K562 (cell line): ENCODE results near the gene GPR162. TPM values are rescaled to one million over a fixed set of nuclear protein-coding genes. Genes with fewer than 3 reads are reported as not detected.

Experiments
- ATAC-seq: fragments of 200-7000 bp; cut with Tn5 transposase; 3 replicates; pipeline ENCODE4 v1.9.1; 2020; ENCODE audit warnings: moderate library complexity
- BruUV-seq: library from RNA; stranded (reverse); fragments of 400-500 nt; replicated peaks from 2 replicates; lab custom pipeline; 2021; lab: Mats Ljungman, UMichigan
- CTCF ChIA-PET: fragments of 300-600 bp; formaldehyde crosslinking; extraction: SDS; loops from one replicate; lab custom pipeline; 2021; ENCODE audit warnings: low intra/inter-chr PET ratio; lab: Yijun Ruan, JAX
- POLR2A ChIA-PET: fragments of 300-600, 350-650 bp; sonication (Branson Sonifier 250); formaldehyde crosslinking; extraction: SDS; loops from one replicate; lab custom pipeline; 2021; ENCODE audit warnings: antibody characterized with exemption, inconsistent platforms; lab: Yijun Ruan, JAX
- DNase-seq, 4 experiments: peaks; one replicate each; pipeline versions ENCODE4 v3.0.0 to v3.0.0-alpha.2; 2011 to 2018; ENCODE audit warnings: low spot score in 3 of 4, mixed read lengths in 3 of 4; ENCODE audit errors: extremely low read depth in 1 of 4
- FAIRE-seq: peaks from 2 replicates; lab custom pipeline; 2011; peaks lifted over from hg19 to GRCh38; lab: Jason Lieb, UNC
- H2AFZ ChIP-seq: 2 replicates; pipeline ENCODE4 v1.6.0; 2011; ENCODE audit warnings: low read depth, low read length, control low read depth, inconsistent platforms
- H3K27ac ChIP-seq: fragments of 200-600 bp; 3 replicates; pipeline ENCODE4 v1.8.0; 2011; ENCODE audit warnings: low read depth, mild to moderate bottlenecking, control low read depth, inconsistent platforms, low read length, moderate library complexity, mixed read lengths; ENCODE audit errors: extremely low read depth
- H3K27me3 ChIP-seq, 2 experiments: fragments of 300-600 bp in 1 of 2; 2 replicates in 1 of 2; 3 replicates in 1 of 2; pipeline versions ENCODE4 v1.6.0 to v1.8.0; 2011; ENCODE audit warnings: inconsistent platforms in 2 of 2, low read length in 2 of 2, mild to moderate bottlenecking in 1 of 2, mixed read lengths in 1 of 2, moderate library complexity in 1 of 2; ENCODE audit not compliant: control insufficient read depth in 2 of 2, insufficient read depth in 2 of 2
- H3K36me3 ChIP-seq: fragments of 300-600 bp; 3 replicates; pipeline ENCODE4 v1.8.0; 2011; ENCODE audit warnings: mild to moderate bottlenecking, low read length, inconsistent platforms; ENCODE audit not compliant: control insufficient read depth, insufficient read depth
- H3K4me1 ChIP-seq, 2 experiments: fragments of 200-600 bp in 1 of 2; replicated peaks in 1 of 2; 2 replicates in 1 of 2; 3 replicates in 1 of 2; pipeline versions ENCODE4 v1.5.1 to v1.8.0; 2011; ENCODE audit warnings: inconsistent platforms in 2 of 2, low read length in 2 of 2, mild to moderate bottlenecking in 1 of 2, mixed read lengths in 1 of 2, moderate library complexity in 1 of 2; ENCODE audit not compliant: control insufficient read depth in 2 of 2, insufficient read depth in 2 of 2
- H3K4me2 ChIP-seq: 2 replicates; pipeline ENCODE4 v1.6.1; 2011; ENCODE audit warnings: low read length, control low read depth, inconsistent platforms, mixed read lengths; ENCODE audit not compliant: insufficient read depth
- H3K4me3 ChIP-seq: fragments of 200-600 bp; sonication (generic), shearing (Covaris generic); 2 replicates; pipeline ENCODE4 v1.5.1; 2016; ENCODE audit warnings: control low read depth, inconsistent platforms
- H3K79me2 ChIP-seq: fragments of 200-600 bp; 3 replicates; pipeline ENCODE4 v1.8.0; 2011; ENCODE audit warnings: low read length, inconsistent platforms; ENCODE audit not compliant: control insufficient read depth, insufficient read depth
- H3K9ac ChIP-seq, 2 experiments: 2 replicates each; pipeline versions ENCODE4 v1.6.0 to v1.6.1; 2011; ENCODE audit warnings: low read depth in 2 of 2, low read length in 2 of 2, control low read depth in 1 of 2, inconsistent platforms in 1 of 2, mild to moderate bottlenecking in 1 of 2, mixed read lengths in 1 of 2; ENCODE audit not compliant: insufficient read depth in 1 of 2
- H3K9me1 ChIP-seq: one replicate; pipeline ENCODE4 v1.6.0; 2011; ENCODE audit warnings: inconsistent platforms, mild to moderate bottlenecking, low read length, moderate library complexity; ENCODE audit not compliant: control insufficient read depth, insufficient read depth
- H3K9me3 ChIP-seq: replicated peaks from 2 replicates; pipeline ENCODE4 v1.5.1; 2011; ENCODE audit warnings: low read depth, low read length, inconsistent platforms; ENCODE audit not compliant: control insufficient read depth, insufficient read depth
- H4K20me1 ChIP-seq: replicated peaks from 2 replicates; pipeline ENCODE4 v1.6.1; 2011; ENCODE audit warnings: low read length, inconsistent platforms, mixed read lengths; ENCODE audit not compliant: control insufficient read depth, insufficient read depth
- ARID1B ChIP-seq: fragments of 450-650 bp; IDR thresholded peaks from 2 replicates; pipeline ENCODE4 v1.6.1; 2016; ENCODE audit warnings: antibody characterized with exemption, mild to moderate bottlenecking, inconsistent platforms
- CBFA2T2 ChIP-seq: fragments of 450-650 bp; conservative IDR thresholded peaks from 2 replicates; pipeline ENCODE4 v1.6.1; 2017; ENCODE audit warnings: mild to moderate bottlenecking
- CBFA2T3 ChIP-seq: fragments of 450-650 bp; IDR thresholded peaks from 2 replicates; pipeline ENCODE4 v1.6.1; 2017
- CBX2 ChIP-seq: fragments of 200-600 bp; sonication (generic); IDR thresholded peaks from one replicate; pipeline ENCODE4 v1.6.1; 2012; ENCODE audit warnings: mild to moderate bottlenecking, low read length, inconsistent platforms; ENCODE audit not compliant: insufficient read depth, poor library complexity, severe bottlenecking
- CREB1 ChIP-seq, 2 experiments: sonication (generic) in 1 of 2; formaldehyde crosslinking in 1 of 2; IDR thresholded peaks; 2 replicates each; pipeline versions ENCODE4 v1.6.1 to v1.8.0; 2012 to 2022; ENCODE audit warnings: inconsistent platforms in 1 of 2, mild to moderate bottlenecking in 1 of 2, missing genetic modification reagents in 1 of 2, moderate library complexity in 1 of 2
- DDX20 ChIP-seq: fragments of 450-650 bp; IDR thresholded peaks from 2 replicates; pipeline ENCODE4 v1.6.1; 2016; ENCODE audit warnings: missing genetic modification characterization, low read depth, mild to moderate bottlenecking, missing compliant biosample characterization, moderate library complexity
- DIDO1 ChIP-seq: fragments of 450-650 bp; IDR thresholded peaks from 2 replicates; pipeline ENCODE4 v1.6.1; 2016; ENCODE audit warnings: low read depth, missing biosample characterization, missing genetic modification characterization
- IRF9 ChIP-seq: fragments of 450-650 bp; IDR thresholded peaks from 2 replicates; pipeline ENCODE4 v1.6.1; 2016; ENCODE audit warnings: missing biosample characterization, missing genetic modification characterization
- KLF1 ChIP-seq: fragments of 450-650 bp; IDR thresholded peaks from 2 replicates; pipeline ENCODE4 v1.6.1; 2016; ENCODE audit warnings: missing genetic modification characterization, missing compliant biosample characterization
- MXD1 ChIP-seq: fragments of 250-450 bp; sonication (Bioruptor Pico); IDR thresholded peaks from 2 replicates; pipeline ENCODE4 v1.8.0; 2021; ENCODE audit warnings: borderline replicate concordance, mild to moderate bottlenecking, moderate library complexity; ENCODE audit not compliant: poor library complexity, severe bottlenecking
- MXI1 ChIP-seq: IDR thresholded peaks from 2 replicates; pipeline ENCODE4 v1.6.1; 2011; ENCODE audit warnings: low read depth, mild to moderate bottlenecking, improper control_type of control experiment, low read length
- SAFB2 ChIP-seq: fragments of 200-400 bp; formaldehyde crosslinking; IDR thresholded peaks from 2 replicates; pipeline ENCODE4 v1.6.1; 2018; ENCODE audit warnings: borderline replicate concordance, low read length, low read depth, moderate library complexity; ENCODE audit not compliant: severe bottlenecking
- SMAD4 ChIP-seq: fragments of 250-450 bp; sonication (Bioruptor Pico); conservative IDR thresholded peaks from 2 replicates; pipeline ENCODE4 v1.8.0; 2021; ENCODE audit warnings: inconsistent platforms, mild to moderate bottlenecking, moderate library complexity
- SMARCA4 ChIP-seq: fragments of 450-650 bp; IDR thresholded peaks from 2 replicates; pipeline ENCODE4 v1.6.1; 2016
- TCF3 ChIP-seq: sonication (generic); formaldehyde crosslinking; IDR thresholded peaks from 2 replicates; pipeline ENCODE4 v1.4.0; 2020; ENCODE audit warnings: mild to moderate bottlenecking, missing genetic modification reagents
- YY1 ChIP-seq, 3 experiments: IDR thresholded peaks; 2 replicates each; pipeline ENCODE4 v1.6.1; 2011; ENCODE audit warnings: low read length in 2 of 3, mild to moderate bottlenecking in 2 of 3, moderate library complexity in 2 of 3, borderline replicate concordance in 1 of 3, control low read depth in 1 of 3, low read depth in 1 of 3; ENCODE audit not compliant: insufficient read depth in 3 of 3, insufficient replicate concordance in 2 of 3, control insufficient read depth in 1 of 3, insufficient read length in 1 of 3; ENCODE audit errors: extremely low read depth in 1 of 3
- WGBS: fragments of 100-300 bp; shearing (Covaris generic); methylation state at CpG from one replicate; pipeline ENCODE4 v1.1.6; 2016; ENCODE audit warnings: low coverage, mixed read lengths; ENCODE audit not compliant: insufficient coverage; ENCODE audit errors: missing lambda C conversion rate; 5-methylcytosine and 5-hydroxymethylcytosine counted together
- in situ Hi-C: fragments of 300-500 bp; cut with MboI; formaldehyde crosslinking; loops from 4 replicates; pipeline ENCODE4 v1.15.0; 2018; ENCODE audit warnings: inconsistent platforms, mixed read lengths
- intact Hi-C: fragments of 100-400 bp; cut with micrococcal nuclease; formaldehyde crosslinking; loops from 2 replicates; pipeline ENCODE4 v1.14.2; 2022
- polyA plus RNA-seq, 8 experiments: library from polyadenylated mRNA; depleted of rRNA in 4 of 8; stranded (reverse) in 5 of 8; unstranded in 3 of 8; fragments of >200 nt; fragmentation: Nextera tagmentation in 2 of 8; fragmentation: Illumina TruSeq in 1 of 8; extraction: Ambion mirVana in 2 of 8; extraction: Trizol in 1 of 8; gene quantifications; 2 replicates each; pipeline versions ENCODE4 v1.2.1 to v1.2.3, GENCODE V29; 2011 to 2014; ENCODE audit warnings: inconsistent platforms in 1 of 8, missing spikeins in 1 of 8
- total RNA-seq, 7 experiments: library from RNA; depleted of rRNA in 6 of 7; stranded (reverse); fragments of >200 nt in 6 of 7; fragmentation: Illumina TruSeq in 2 of 7; extraction: Trizol in 2 of 7; gene quantifications; 2 replicates each; pipeline versions ENCODE4 v1.2.1 to v1.2.3, GENCODE V29; 2011 to 2021; ENCODE audit warnings: low replicate concordance in 1 of 7
- TF ChIP-seq, protein P1 (sequence below): fragments of 450-650 bp; IDR thresholded peaks from 2 replicates; pipeline ENCODE4 v1.6.1; 2018; ENCODE audit warnings: mild to moderate bottlenecking, low read depth; ENCODE audit not compliant: partially characterized antibody

The GPR162 gene
- total and polyA plus RNA-seq, 9 of the 15 experiments (the other 6 are each of a cell fraction or from before 2014, with no cell fraction given): 0.65 to 1.8 (median 1.1) TPM; not detected in 2

- no peak overlapping the region for H2AFZ ChIP-seq
- H3K4me2 ChIP-seq: no peak overlapping the region
- peak; percentile 19 for FAIRE-seq
- TF ChIP-seq YY1 (IDR thresholded peaks at IDR 0.05; ENCODE audit: borderline replicate concordance in 1 of 3, control insufficient read depth in 1 of 3, extremely low read depth in 1 of 3, insufficient read depth in 3 of 3, insufficient read length in 1 of 3, insufficient replicate concordance in 2 of 3, low read depth in 1 of 3, low read length in 2 of 3) (no peak), MXD1 (CRISPR knock-in tag) (no peak), CBX2 (no peak), SMAD4 (CRISPR knock-in tag) (no peak), KLF1 (no peak), ARID1B (0 out of 2 replicates have a peak, but pooled peaks have one; percentile 52), TCF3 (CRISPR knock-in tag) (peak; percentile 40; the same call in 1 of the 2 replicates), DDX20 (tag) (no peak), IRF9 (tag) (no peak), CBFA2T2 (peak; percentile 46), SMARCA4 (no peak), SAFB2 (no peak), MXI1 (no peak), CREB1 (IDR thresholded peaks at IDR 0.05) (no peak), CREB1 (CRISPR knock-in tag; IDR thresholded peaks at IDR 0.05) (no peak), DIDO1 (tag) (no peak), CBFA2T3 (peak; percentile 68)
- TF ChIP-seq, protein P1, sequence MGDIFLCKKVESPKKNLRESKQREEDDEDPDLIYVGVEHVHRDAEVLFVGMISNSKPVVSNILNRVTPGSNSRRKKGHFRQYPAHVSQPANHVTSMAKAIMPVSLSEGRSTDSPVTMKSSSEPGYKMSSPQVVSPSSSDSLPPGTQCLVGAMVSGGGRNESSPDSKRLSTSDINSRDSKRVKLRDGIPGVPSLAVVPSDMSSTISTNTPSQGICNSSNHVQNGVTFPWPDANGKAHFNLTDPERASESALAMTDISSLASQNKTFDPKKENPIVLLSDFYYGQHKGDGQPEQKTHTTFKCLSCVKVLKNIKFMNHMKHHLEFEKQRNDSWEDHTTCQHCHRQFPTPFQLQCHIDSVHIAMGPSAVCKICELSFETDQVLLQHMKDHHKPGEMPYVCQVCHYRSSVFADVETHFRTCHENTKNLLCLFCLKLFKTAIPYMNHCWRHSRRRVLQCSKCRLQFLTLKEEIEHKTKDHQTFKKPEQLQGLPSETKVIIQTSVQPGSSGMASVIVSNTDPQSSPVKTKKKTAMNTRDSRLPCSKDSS: no peak
Observed at GRCh38 chr12:6840330-6840729, 18.7 kb downstream of the GPR162 start.

More at GRCh38 chr12:6840330-6840729, 18.7 kb downstream of the GPR162 start:
- CTCF ChIA-PET: no interaction called here
- peak; percentile 8; the same call in 1 of the 3 replicates for ATAC-seq
- Histone ChIP-seq H3K27me3 (no peaks in the 10 kb centered on the region), H3K27ac (no peak overlapping the region), H3K9me3 (no peaks in the 10 kb centered on the region), H3K9ac (0 out of 4 replicates have a peak overlapping the region, but pooled peaks of 1 of the 2 experiments have one; percentile 7), H3K36me3 (peaks cover 61% of the 10 kb centered on the region; the same call in 2 of the 3 replicates), H3K4me3 (no peak overlapping the region), H3K4me1 (peaks cover 10 to 48% of the 10 kb centered on the region in 2 experiments; a peak in 4 of 5 replicates), H4K20me1 (no peaks in the 10 kb centered on the region; the same call in 1 of the 2 replicates), H3K9me1 (no peaks in the 10 kb centered on the region), H3K79me2 (no peaks in the 10 kb centered on the region)
- BruUV-seq: no TSS peak
- in situ Hi-C loops: no loop called here
- POLR2A ChIA-PET: interaction anchor here (1.7 to 4.7 kb wide), 4 partner anchors 8 to 27 kb away, joined by 7 to 39 read pairs (median 10); partner anchors contain the start of genes CDCA3, TPI1 and USP5
- peak; percentile 26 to 53 (median 29) for DNase-seq
- WGBS: 0% methylated on average over 1 of the region's 1 CpG
- intact Hi-C loops: no loop called here
